ENCODE data around the gene SYNGR1.

The SYNGR1 gene

GRCh38 chr22:39379756-39380730 lies 30.3 kb downstream of the SYNGR1 start:
- Histone ChIP-seq H3K4me1 (ENCODE audit: control insufficient read depth, insufficient read depth, low read length) (no peaks in the 10 kb centered on the region), H3K36me3 (ENCODE audit: control insufficient read depth, insufficient read depth, low read length) (peaks cover 7% of the 10 kb centered on the region), H3K9me3 (ENCODE audit: control insufficient read depth, insufficient read depth, low read depth, low read length) (no peaks in the 10 kb centered on the region), H3K27ac (ENCODE audit: low read depth, low read length) (no peak overlapping the region), H3K27me3 (ENCODE audit: control insufficient read depth, insufficient read depth, low read length) (no peaks in the 10 kb centered on the region), H3K4me3 (ENCODE audit: low read depth, low read length) (no peak overlapping the region), H3K9ac (ENCODE audit: low read length) (no peak overlapping the region)

- Histone ChIP-seq H3K36me3 (ENCODE audit: control insufficient read depth, insufficient read depth, low read length) (peaks cover 7% of the 10 kb centered on the region), H3K4me1 (ENCODE audit: control insufficient read depth, insufficient read depth, low read length) (no peaks in the 10 kb centered on the region), H3K9ac (ENCODE audit: low read length) (no peak overlapping the region), H3K4me3 (ENCODE audit: low read depth, low read length) (no peak overlapping the region), H3K27me3 (ENCODE audit: control insufficient read depth, insufficient read depth, low read length) (no peaks in the 10 kb centered on the region), H3K9me3 (ENCODE audit: control insufficient read depth, insufficient read depth, low read depth, low read length) (no peaks in the 10 kb centered on the region), H3K27ac (ENCODE audit: low read depth, low read length) (no peak overlapping the region)
These were observed 31.4 kb downstream of the SYNGR1 start for GRCh38 chr22:39381009-39381755.

DNA sequence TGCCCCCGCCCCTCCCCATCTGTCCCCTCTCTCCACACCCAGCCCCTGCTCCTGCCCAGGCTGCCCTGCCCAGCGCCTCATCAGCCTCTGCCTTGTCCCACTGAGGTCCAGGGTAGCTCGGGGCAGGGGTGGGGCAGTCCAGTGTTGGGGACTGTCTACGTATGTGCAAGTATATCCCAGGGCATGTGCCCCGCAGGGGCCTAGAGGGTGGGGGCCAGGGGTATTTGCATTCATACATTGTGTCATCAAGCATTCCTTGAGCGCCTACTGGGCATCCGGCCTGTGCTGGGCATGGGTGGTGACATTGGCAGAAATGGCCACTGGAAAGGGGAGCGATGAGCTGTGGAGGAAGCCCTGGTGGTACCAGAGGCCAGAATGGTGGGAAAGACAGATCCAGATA lies 32.1 kb downstream of the SYNGR1 start:
- no peaks in the 10 kb centered on the region for H3K9me3 ChIP-seq (ENCODE audit: control insufficient read depth, insufficient read depth, low read depth, low read length)
- no peaks in the 10 kb centered on the region for H3K27me3 ChIP-seq (ENCODE audit: control insufficient read depth, insufficient read depth, low read length)
- no peak overlapping the region for H3K27ac ChIP-seq (ENCODE audit: low read depth, low read length)
- H3K4me1 ChIP-seq (ENCODE audit: control insufficient read depth, insufficient read depth, low read length) = no peaks in the 10 kb centered on the region
- H3K9ac ChIP-seq (ENCODE audit: low read length) = no peak overlapping the region
- peaks cover 7% of the 10 kb centered on the region for H3K36me3 ChIP-seq (ENCODE audit: control insufficient read depth, insufficient read depth, low read length)
- H3K4me3 ChIP-seq (ENCODE audit: low read depth, low read length) = no peak overlapping the region

DNA sequence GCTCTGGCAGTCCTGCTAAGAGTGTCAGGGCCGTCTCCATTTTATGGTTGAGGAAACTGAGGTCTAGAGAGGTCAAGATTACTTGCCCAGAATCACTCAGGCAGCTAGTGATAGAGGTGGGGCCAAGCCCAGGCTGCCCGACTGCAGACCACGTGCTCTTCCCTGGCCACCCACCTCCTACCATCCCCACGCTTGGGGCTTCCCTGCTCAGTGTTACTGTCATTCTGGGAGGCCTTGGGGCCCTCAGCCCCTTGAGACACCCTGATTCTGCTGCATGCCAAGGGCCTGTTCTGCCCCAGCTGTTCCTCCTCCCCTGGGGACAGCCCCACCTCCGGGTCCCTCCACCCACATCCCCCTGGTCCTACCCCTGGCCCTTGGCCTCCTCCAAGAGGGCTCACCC lies 32.6 kb downstream of the SYNGR1 start:
- peaks cover 7% of the 10 kb centered on the region for H3K36me3 ChIP-seq (ENCODE audit: control insufficient read depth, insufficient read depth, low read length)
- H3K9ac ChIP-seq (ENCODE audit: low read length) = no peak overlapping the region
- H3K4me1 ChIP-seq (ENCODE audit: control insufficient read depth, insufficient read depth, low read length) = no peaks in the 10 kb centered on the region

DNA sequence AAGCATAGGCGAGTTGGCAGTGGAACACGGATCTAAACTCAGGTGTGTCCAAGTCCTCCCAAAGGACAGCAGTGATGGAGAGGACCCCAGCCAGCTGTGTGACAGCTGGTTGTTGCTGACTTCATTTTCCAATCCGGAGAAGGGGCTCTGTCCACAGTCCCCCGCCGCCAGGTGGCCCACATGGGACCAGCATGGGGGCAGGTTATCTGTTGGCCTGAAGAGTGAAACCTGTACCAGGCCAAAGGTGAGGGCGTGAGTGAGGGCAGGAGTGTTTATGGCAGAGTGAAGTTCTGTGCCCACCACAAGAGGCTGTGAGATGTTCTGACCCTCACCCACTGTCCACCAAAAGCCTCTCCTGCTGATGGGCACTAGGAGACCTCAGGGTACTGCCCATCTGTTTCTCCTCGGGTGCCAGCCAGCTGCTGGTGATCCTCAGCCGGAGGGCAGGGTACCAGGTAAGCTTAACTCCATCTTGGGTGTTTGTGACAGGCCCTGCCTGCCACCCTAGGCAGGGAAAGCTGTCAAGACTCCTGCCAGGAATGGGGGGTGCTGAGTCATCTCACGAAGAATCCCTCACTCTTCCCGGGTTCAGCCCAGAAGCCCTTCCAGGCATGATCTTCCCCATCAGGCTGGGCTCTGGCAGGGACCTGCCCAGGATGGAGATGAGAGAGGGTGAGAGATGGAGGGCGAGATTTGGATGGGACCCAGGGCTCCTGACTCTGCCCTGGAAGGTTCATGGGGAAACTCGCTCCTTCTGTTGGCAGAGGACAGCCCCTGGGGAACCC lies 34.2 kb downstream of the SYNGR1 start:
- H3K9ac ChIP-seq (ENCODE audit: low read length) = no peak overlapping the region
- no peak overlapping the region for H3K27ac ChIP-seq (ENCODE audit: low read depth, low read length)
- no peaks in the 10 kb centered on the region for H3K9me3 ChIP-seq (ENCODE audit: control insufficient read depth, insufficient read depth, low read depth, low read length)
- H3K27me3 ChIP-seq (ENCODE audit: control insufficient read depth, insufficient read depth, low read length) = peaks cover 7% of the 10 kb centered on the region
- no peak overlapping the region for H3K4me3 ChIP-seq (ENCODE audit: low read depth, low read length)
- H3K36me3 ChIP-seq (ENCODE audit: control insufficient read depth, insufficient read depth, low read length) = no peaks in the 10 kb centered on the region
- H3K4me1 ChIP-seq (ENCODE audit: control insufficient read depth, insufficient read depth, low read length) = no peaks in the 10 kb centered on the region

More for the DNA sequence above, 32.6 kb downstream of the SYNGR1 start:
- Histone ChIP-seq H3K27me3 (ENCODE audit: control insufficient read depth, insufficient read depth, low read length) (no peaks in the 10 kb centered on the region), H3K9me3 (ENCODE audit: control insufficient read depth, insufficient read depth, low read depth, low read length) (no peaks in the 10 kb centered on the region), H3K27ac (ENCODE audit: low read depth, low read length) (no peak overlapping the region), H3K4me3 (ENCODE audit: low read depth, low read length) (no peak overlapping the region)

DNA sequence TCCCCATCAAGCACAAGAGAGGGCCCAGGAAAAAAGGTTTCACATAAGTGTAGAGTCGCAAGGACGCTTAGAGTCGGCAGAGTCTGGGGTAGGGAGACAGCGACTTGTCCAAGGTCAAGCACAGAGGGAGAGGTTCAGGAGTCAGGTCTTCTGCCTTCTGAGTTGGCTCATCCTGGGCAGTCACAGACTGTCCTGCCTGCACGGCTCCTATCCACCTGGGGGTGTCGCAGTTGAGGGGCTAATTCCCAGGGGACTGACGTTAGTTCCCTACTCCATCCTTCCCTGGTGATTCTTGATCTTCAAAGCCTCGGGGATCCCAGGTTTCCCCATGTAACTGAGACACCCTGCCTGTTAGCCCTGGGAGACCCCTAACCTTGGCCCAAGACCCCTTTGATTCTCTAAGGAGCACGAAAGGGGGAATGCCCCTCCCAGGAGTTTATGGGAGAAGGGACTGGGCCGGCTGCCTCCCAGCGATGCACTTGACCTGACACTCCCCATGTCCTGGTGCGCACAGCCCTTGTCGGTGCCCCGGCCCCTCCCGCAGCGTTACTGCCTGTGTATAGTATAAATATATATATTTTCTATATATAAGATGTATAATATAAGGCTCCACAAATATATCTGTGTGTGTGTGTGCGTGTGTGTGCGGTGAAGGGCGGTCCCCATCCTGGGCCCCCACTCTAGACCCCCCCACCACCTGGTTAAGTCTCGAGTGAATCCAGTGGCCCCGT lies 35.1 kb downstream of the SYNGR1 start:
- Histone ChIP-seq H3K4me3 (ENCODE audit: low read depth, low read length) (no peak overlapping the region), H3K9me3 (ENCODE audit: control insufficient read depth, insufficient read depth, low read depth, low read length) (no peaks in the 10 kb centered on the region), H3K36me3 (ENCODE audit: control insufficient read depth, insufficient read depth, low read length) (no peaks in the 10 kb centered on the region), H3K27ac (ENCODE audit: low read depth, low read length) (no peak overlapping the region), H3K9ac (ENCODE audit: low read length) (no peak overlapping the region), H3K27me3 (ENCODE audit: control insufficient read depth, insufficient read depth, low read length) (peaks cover 15% of the 10 kb centered on the region), H3K4me1 (ENCODE audit: control insufficient read depth, insufficient read depth, low read length) (no peaks in the 10 kb centered on the region)

GRCh38 chr22:39388261-39389011 lies 38.6 kb downstream of the SYNGR1 start:
- Histone ChIP-seq H3K27ac (ENCODE audit: low read depth, low read length) (no peak overlapping the region), H3K9me3 (ENCODE audit: control insufficient read depth, insufficient read depth, low read depth, low read length) (no peaks in the 10 kb centered on the region), H3K4me1 (ENCODE audit: control insufficient read depth, insufficient read depth, low read length) (no peaks in the 10 kb centered on the region), H3K9ac (ENCODE audit: low read length) (peak overlapping the region; percentile 13), H3K4me3 (ENCODE audit: low read depth, low read length) (peak overlapping the region; percentile 72), H3K36me3 (ENCODE audit: control insufficient read depth, insufficient read depth, low read length) (no peaks in the 10 kb centered on the region), H3K27me3 (ENCODE audit: control insufficient read depth, insufficient read depth, low read length) (peaks cover 15% of the 10 kb centered on the region)

- Histone ChIP-seq H3K27me3 (ENCODE audit: control insufficient read depth, insufficient read depth, low read length) (peaks cover 15% of the 10 kb centered on the region), H3K36me3 (ENCODE audit: control insufficient read depth, insufficient read depth, low read length) (no peaks in the 10 kb centered on the region), H3K4me1 (ENCODE audit: control insufficient read depth, insufficient read depth, low read length) (no peaks in the 10 kb centered on the region), H3K9me3 (ENCODE audit: control insufficient read depth, insufficient read depth, low read depth, low read length) (no peaks in the 10 kb centered on the region), H3K27ac (ENCODE audit: low read depth, low read length) (no peak overlapping the region), H3K4me3 (ENCODE audit: low read depth, low read length) (no peak overlapping the region), H3K9ac (ENCODE audit: low read length) (no peak overlapping the region)
These were observed 39.6 kb downstream of the SYNGR1 start for GRCh38 chr22:39389420-39389819.

DNA sequence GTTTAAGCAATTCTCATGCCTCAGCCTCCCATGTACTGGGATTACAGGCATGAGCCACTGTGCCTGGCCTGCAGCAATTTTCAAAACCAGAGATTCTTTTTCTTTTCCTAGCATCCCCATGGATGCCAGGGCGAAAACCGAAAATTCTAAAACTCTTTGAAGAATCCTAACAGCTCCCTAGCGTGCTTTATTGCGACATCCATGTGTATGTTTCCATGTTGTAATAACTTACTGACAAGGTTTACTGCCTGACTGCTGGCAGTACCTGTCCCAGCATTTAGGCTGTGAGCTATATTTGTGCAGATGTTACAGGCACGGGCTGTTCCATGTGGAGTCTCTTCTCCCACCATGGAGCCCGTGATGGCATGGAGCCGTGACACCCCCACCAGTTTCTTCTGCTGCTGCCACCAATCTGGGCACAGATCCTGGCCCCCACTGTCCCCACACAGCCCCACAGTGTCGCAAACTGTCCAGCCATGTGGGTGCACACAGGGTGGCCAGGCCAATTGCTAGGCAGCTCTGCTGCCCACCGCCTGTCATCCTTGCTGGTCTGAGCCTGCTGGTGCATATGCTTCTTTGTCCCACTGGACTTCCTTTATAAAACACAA lies 42.7 kb downstream of the SYNGR1 start:
- Histone ChIP-seq H3K9ac (ENCODE audit: low read length) (no peak overlapping the region), H3K4me1 (ENCODE audit: control insufficient read depth, insufficient read depth, low read length) (no peaks in the 10 kb centered on the region), H3K4me3 (ENCODE audit: low read depth, low read length) (no peak overlapping the region), H3K27me3 (ENCODE audit: control insufficient read depth, insufficient read depth, low read length) (peaks cover 15% of the 10 kb centered on the region), H3K9me3 (ENCODE audit: control insufficient read depth, insufficient read depth, low read depth, low read length) (no peaks in the 10 kb centered on the region), H3K36me3 (ENCODE audit: control insufficient read depth, insufficient read depth, low read length) (no peaks in the 10 kb centered on the region), H3K27ac (ENCODE audit: low read depth, low read length) (no peak overlapping the region)
